ENCODE measurements around the gene RPL15.

Gene RPL15

GRCh38 chr3:23932571-23932970, 15.6 kb downstream of the RPL15 start:
- DNase-seq (ENCODE audit: low read depth): no peak

- DNase-seq (ENCODE audit: low read depth): no peak
Measured at GRCh38 chr3:23934253-23934652, 17.3 kb downstream of the RPL15 start.

GRCh38 chr3:23937296-23937695, 20.4 kb downstream of the RPL15 start:
- DNase-seq (ENCODE audit: low read depth): no peak

- no peak for DNase-seq (ENCODE audit: low read depth)
Measured at GRCh38 chr3:23938688-23939087, 21.8 kb downstream of the RPL15 start.

GRCh38 chr3:23940775-23941174, 23.8 kb downstream of the RPL15 start:
- DNase-seq (ENCODE audit: low read depth): no peak

- DNase-seq (ENCODE audit: low read depth): no peak
Measured at GRCh38 chr3:23941440-23941839, 24.5 kb downstream of the RPL15 start.

GRCh38 chr3:23942546-23942945, 25.6 kb downstream of the RPL15 start:
- DNase-seq (ENCODE audit: low read depth): no peak

- no peak for DNase-seq (ENCODE audit: low read depth)
Measured at GRCh38 chr3:23944007-23944783, 27.3 kb downstream of the RPL15 start.

- DNase-seq (ENCODE audit: low read depth): peak; percentile 66
Measured at GRCh38 chr3:23944861-23945662, 28.1 kb downstream of the RPL15 start, which contains the start of gene NR1D2. TSS of gene NR1D2 (plus strand) at chr3:23945286. CDS start at chr3:23945579, 293 bp downstream.

- no peak for DNase-seq (ENCODE audit: low read depth)
Measured at GRCh38 chr3:23945663-23945912, 28.7 kb downstream of the RPL15 start.

GRCh38 chr3:23945913-23946687, 29.2 kb downstream of the RPL15 start:
- peak; percentile 99 for DNase-seq (ENCODE audit: low read depth)

GRCh38 chr3:23948761-23949160, 31.8 kb downstream of the RPL15 start:
- DNase-seq (ENCODE audit: low read depth): no peak

GRCh38 chr3:23949784-23950183, 32.9 kb downstream of the RPL15 start:
- no peak for DNase-seq (ENCODE audit: low read depth)

GRCh38 chr3:23950293-23950692, 33.4 kb downstream of the RPL15 start:
- no peak for DNase-seq (ENCODE audit: low read depth)

GRCh38 chr3:23952646-23953045, 35.7 kb downstream of the RPL15 start:
- DNase-seq (ENCODE audit: low read depth): no peak

GRCh38 chr3:23953523-23953922, 36.6 kb downstream of the RPL15 start:
- no peak for DNase-seq (ENCODE audit: low read depth)

- DNase-seq (ENCODE audit: low read depth): no peak
Measured at GRCh38 chr3:23954144-23954543, 37.2 kb downstream of the RPL15 start.

GRCh38 chr3:23956701-23957100, 39.8 kb downstream of the RPL15 start:
- DNase-seq (ENCODE audit: low read depth): no peak

- DNase-seq (ENCODE audit: low read depth): no peak
Measured at GRCh38 chr3:23959135-23959900, 42.4 kb downstream of the RPL15 start.

- no peak for DNase-seq (ENCODE audit: low read depth)
Measured at GRCh38 chr3:23960649-23961048, 43.7 kb downstream of the RPL15 start.

GRCh38 chr3:23961066-23961465, 44.1 kb downstream of the RPL15 start:
- DNase-seq (ENCODE audit: low read depth): no peak

GRCh38 chr3:23961913-23962312, 45.0 kb downstream of the RPL15 start:
- no peak for DNase-seq (ENCODE audit: low read depth)
